Stimulated activated CD8-positive, alpha-beta memory T cell treated with anti-CD3 and anti-CD28 coated beads, Interleukin-2, amount 100 ng/mL, for 48 hours (primary cell): ENCODE results near the gene KCNJ5.

Source experiments
- DNase-seq, 2 donors: peaks; one replicate each; pipeline ENCODE4 v3.0.0-alpha.2; 2020; ENCODE audit warnings: low read depth in 2 of 2

The KCNJ5 gene

DNA sequence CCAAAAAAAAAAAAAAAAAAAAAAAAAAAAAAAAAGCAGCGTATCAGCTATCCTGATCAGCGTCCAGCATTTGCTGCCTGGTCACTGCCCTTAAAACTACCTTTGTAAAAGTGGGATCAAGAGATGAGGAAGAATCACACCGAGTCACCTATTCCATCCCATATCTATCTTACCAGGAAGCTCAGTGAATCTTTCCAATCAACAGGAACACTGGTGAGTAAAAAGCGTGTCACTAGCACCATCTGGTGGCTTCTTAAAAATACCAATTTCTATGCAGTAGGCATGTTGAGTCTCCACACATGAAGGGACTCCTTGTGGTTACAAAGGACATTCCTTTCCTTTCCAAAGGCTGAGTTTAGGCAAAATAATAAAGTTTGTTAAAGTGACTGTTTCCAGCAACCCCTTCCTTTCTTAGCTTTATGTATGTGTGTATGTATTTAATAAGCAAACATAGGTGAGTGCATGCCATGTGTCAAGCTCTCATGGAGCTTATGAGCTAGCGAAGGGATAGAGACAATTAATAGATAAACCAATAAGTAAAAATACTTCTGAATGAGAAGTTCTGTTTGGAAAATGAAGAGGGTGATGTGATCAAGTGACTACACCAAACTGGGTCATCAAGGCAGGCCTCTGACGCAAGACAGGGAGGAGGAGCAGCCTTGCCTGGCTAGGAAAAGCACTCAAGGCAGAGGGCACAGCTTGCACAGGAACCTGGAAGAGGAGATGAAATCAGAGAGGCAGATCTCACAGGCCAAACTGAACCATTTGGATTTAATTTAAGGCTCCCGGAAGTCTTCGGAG lies 65.4 kb downstream of the KCNJ5 start:
- no peak for DNase-seq

DNA sequence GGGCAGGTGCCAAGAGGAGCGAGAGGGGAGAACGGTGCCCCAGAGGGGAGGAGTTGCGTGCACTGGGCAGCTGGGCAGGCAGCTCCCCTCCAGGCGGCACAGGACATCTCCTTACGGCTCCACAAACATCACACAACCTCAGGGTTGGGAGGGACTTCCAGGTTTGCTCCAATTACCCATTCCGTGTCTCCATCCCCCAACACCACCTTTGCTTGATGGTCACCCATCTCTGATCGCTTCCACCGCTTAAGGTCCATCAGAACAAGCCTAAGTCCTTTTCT lies 66.0 kb downstream of the KCNJ5 start:
- no peak for DNase-seq

GRCh38 chr11:128961645-128962044 lies 70.5 kb downstream of the KCNJ5 start:
- no peak for DNase-seq

DNA sequence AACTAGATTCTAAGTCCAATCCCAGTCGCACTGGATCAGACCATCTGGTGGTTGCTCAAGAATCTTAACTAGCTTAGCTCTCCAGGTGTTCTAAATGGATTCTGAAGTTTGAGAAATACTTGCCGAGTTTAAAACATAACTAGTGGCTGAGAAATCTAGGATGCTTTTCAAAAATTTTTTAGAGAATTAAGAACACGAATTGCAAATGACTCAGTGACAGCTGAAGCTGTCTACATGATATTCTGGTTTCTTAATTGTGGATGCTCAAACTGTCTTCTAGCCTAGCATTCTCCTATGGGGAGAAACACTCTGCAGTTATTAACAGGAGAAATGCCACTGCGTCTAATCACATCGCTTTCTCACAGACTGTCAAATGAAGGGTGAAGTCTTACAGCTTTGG lies 71.7 kb downstream of the KCNJ5 start:
- DNase-seq = no peak

GRCh38 chr11:128963744-128964325 lies 72.7 kb downstream of the KCNJ5 start:
- no peak for DNase-seq

- no peak for DNase-seq
These were observed 73.3 kb downstream of the KCNJ5 start for GRCh38 chr11:128964463-128964930.

- no peak for DNase-seq
These were observed 74.3 kb downstream of the KCNJ5 start for GRCh38 chr11:128965485-128965884.

GRCh38 chr11:128967578-128967977 lies 76.4 kb downstream of the KCNJ5 start:
- no peak for DNase-seq

DNA sequence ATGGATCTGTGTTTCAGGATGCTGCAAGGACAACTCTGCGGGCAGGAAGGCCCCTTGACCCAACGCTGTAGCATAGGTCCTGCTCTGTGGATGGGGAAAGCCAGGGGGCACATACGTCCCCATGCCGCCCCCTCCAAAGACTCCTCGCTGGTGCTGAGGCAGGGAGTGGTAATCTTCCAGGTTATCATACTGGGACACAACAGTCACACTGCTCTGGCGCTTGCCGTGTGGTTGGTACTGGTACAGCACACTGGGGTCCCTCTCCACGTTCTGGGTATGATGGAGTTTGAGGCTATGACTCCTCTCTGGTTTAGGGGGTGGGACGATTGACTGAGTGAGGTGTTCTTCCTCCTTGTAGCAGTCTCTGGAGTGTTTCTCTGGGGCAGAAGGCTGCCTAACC lies 77.8 kb downstream of the KCNJ5 start:
- DNase-seq = no peak
